ENCODE measurements around the gene C2CD3. TPM values are rescaled to one million over a fixed set of nuclear protein-coding genes. Genes with fewer than 3 reads are reported as not detected.
A peak's percentile ranks its signal among the peaks of the same experiment; 100 is the strongest.
"Not testable (repeated sequence)": the region's sequence is repeated elsewhere in the genome, so short reads cannot be mapped to it uniquely, and the experiment has no call there.

Gene C2CD3
- polyA plus RNA-seq, 3 donors, result 21.2 to 26.8 (median 25.7) TPM

GRCh38 chr11:74070723-74071492, 99.9 kb downstream of the C2CD3 start:
- DNase-seq, result peak; percentile 23

- DNase-seq, result no peak
Measured at GRCh38 chr11:74069146-74070046, 101.4 kb downstream of the C2CD3 start.

GRCh38 chr11:74066663-74067062, 104.1 kb downstream of the C2CD3 start:
- DNase-seq, result not testable (repeated sequence)

GRCh38 chr11:74065534-74065933, 105.3 kb downstream of the C2CD3 start:
- not testable (repeated sequence) for DNase-seq

- not testable (repeated sequence) for DNase-seq
Measured at GRCh38 chr11:74063628-74064027, 107.2 kb downstream of the C2CD3 start.

GRCh38 chr11:74061599-74061998, 109.2 kb downstream of the C2CD3 start:
- not testable (repeated sequence) for DNase-seq

- DNase-seq, result no peak
Measured at GRCh38 chr11:74057249-74058151, 113.3 kb downstream of the C2CD3 start.

GRCh38 chr11:74055938-74056337, 114.9 kb downstream of the C2CD3 start:
- DNase-seq, result no peak

GRCh38 chr11:74050465-74050864, 120.3 kb downstream of the C2CD3 start:
- DNase-seq, result no peak

- DNase-seq, result no peak
Measured at GRCh38 chr11:74048993-74049392, 121.8 kb downstream of the C2CD3 start.

GRCh38 chr11:74044538-74044937, 126.3 kb downstream of the C2CD3 start:
- DNase-seq, result no peak

GRCh38 chr11:74043450-74043849, 127.4 kb downstream of the C2CD3 start:
- no peak for DNase-seq

- DNase-seq, result no peak
Measured at GRCh38 chr11:74037309-74037708, 133.5 kb downstream of the C2CD3 start.

GRCh38 chr11:74035264-74035663, 135.5 kb downstream of the C2CD3 start:
- DNase-seq, result no peak

- no peak for DNase-seq
Measured at GRCh38 chr11:74033046-74033445, 137.8 kb downstream of the C2CD3 start.

GRCh38 chr11:74030723-74031676, 139.8 kb downstream of the C2CD3 start:
- DNase-seq, result no peak

GRCh38 chr11:74025467-74026166, 145.2 kb downstream of the C2CD3 start:
- DNase-seq, result no peak

GRCh38 chr11:74024261-74025029, 146.4 kb downstream of the C2CD3 start:
- no peak for DNase-seq

GRCh38 chr11:74023276-74023675, 147.5 kb downstream of the C2CD3 start:
- DNase-seq, result no peak

Data from renal pelvis (tissue), 4 donors.